Gastrocnemius medialis (tissue), 4 donors: Measurements from ENCODE around the gene FGF2. TPM values are rescaled to one million over a fixed set of nuclear protein-coding genes. Genes with fewer than 3 reads are reported as not detected.
A peak's percentile ranks its signal among the peaks of the same experiment; 100 is the strongest.

Experiments
- ATAC-seq, 2 donors: fragments of 150-250 bp; one replicate each; pipeline ENCODE4 v1.9.1; 2016
- DNase-seq, 2 donors: peaks; one replicate each; pipeline ENCODE4 v3.0.0-alpha.2; 2019
- H3K27ac ChIP-seq, 4 donors: fragments of 200-600 bp; sonication (generic); 1 replicate in 1 of 4; 2 replicates in 3 of 4; pipeline ENCODE4 v1.5.1; 2016 to 2018; ENCODE audit warnings: mild to moderate bottlenecking in 2 of 4, moderate library complexity in 1 of 4
- H3K27me3 ChIP-seq, 3 donors: fragments of 200-600 bp; sonication (generic) in 2 of 3; 1 replicate in 1 of 3; 2 replicates in 2 of 3; pipeline versions ENCODE4 v1.5.1 to v1.6.0; 2016 to 2019; ENCODE audit warnings: mild to moderate bottlenecking in 1 of 3, moderate library complexity in 1 of 3
- H3K36me3 ChIP-seq, 2 donors: fragments of 200-600 bp; sonication (generic) in 1 of 2; one replicate each; pipeline ENCODE4 v1.5.1; 2017 to 2018
- H3K4me1 ChIP-seq, 2 donors: fragments of 200-600 bp; sonication (generic) in 1 of 2; one replicate each; pipeline ENCODE4 v1.5.1; 2016 to 2017; ENCODE audit warnings: mild to moderate bottlenecking in 2 of 2
- H3K4me3 ChIP-seq, 4 donors: fragments of 200-600 bp; sonication (generic) in 3 of 4; 1 replicate in 1 of 4; 2 replicates in 3 of 4; pipeline ENCODE4 v1.5.1; 2016 to 2019; ENCODE audit warnings: mild to moderate bottlenecking in 2 of 4
- H3K9me3 ChIP-seq, 3 donors: fragments of 200-600 bp; sonication (generic) in 2 of 3; 1 replicate in 1 of 3; 2 replicates in 2 of 3; pipeline ENCODE4 v1.5.1; 2016 to 2019
- POLR2A ChIP-seq, 2 donors: fragments of 450-650 bp; IDR thresholded peaks; one replicate each; pipeline ENCODE4 v1.6.1; 2017; ENCODE audit warnings: antibody characterized with exemption in 2 of 2, mild to moderate bottlenecking in 2 of 2, moderate library complexity in 2 of 2
- in situ Hi-C, 4 donors: fragments of 200-750 bp; cut with MboI; loops; one replicate each; pipeline versions ENCODE4 v1.15.0 to v1.8.0; 2017; ENCODE audit warnings: low sequenced_read_pairs in 4 of 4
- intact Hi-C: fragments of 100-400 bp; cut with DNase I; formaldehyde crosslinking; loops from one replicate; pipeline ENCODE4 v1.15.1; 2023; ENCODE audit warnings: low total_unique reads
- total RNA-seq, 4 donors: library from RNA; depleted of rRNA; stranded (reverse); fragments of >200 nt; gene quantifications; one replicate each; pipeline versions ENCODE4 v1.1.0 to v1.2.3, GENCODE V29; 2016
- TF ChIP-seq, protein P1 (sequence below), 5 experiments: fragments of 450-650 bp in 3 of 5; fragments of 200-600 bp in 2 of 5; sonication (generic) in 2 of 5; IDR thresholded peaks in 4 of 5; conservative IDR thresholded peaks in 1 of 5; 1 replicate in 4 of 5; 2 replicates in 1 of 5; pipeline ENCODE4 v1.5.1; 2016 to 2019; ENCODE audit warnings: antibody characterized with exemption in 5 of 5, mild to moderate bottlenecking in 3 of 5, moderate library complexity in 3 of 5

The FGF2 gene
- total RNA-seq, 4 donors from 2014 or later, result 1.5 to 3.5 (median 1.9) TPM

DNA sequence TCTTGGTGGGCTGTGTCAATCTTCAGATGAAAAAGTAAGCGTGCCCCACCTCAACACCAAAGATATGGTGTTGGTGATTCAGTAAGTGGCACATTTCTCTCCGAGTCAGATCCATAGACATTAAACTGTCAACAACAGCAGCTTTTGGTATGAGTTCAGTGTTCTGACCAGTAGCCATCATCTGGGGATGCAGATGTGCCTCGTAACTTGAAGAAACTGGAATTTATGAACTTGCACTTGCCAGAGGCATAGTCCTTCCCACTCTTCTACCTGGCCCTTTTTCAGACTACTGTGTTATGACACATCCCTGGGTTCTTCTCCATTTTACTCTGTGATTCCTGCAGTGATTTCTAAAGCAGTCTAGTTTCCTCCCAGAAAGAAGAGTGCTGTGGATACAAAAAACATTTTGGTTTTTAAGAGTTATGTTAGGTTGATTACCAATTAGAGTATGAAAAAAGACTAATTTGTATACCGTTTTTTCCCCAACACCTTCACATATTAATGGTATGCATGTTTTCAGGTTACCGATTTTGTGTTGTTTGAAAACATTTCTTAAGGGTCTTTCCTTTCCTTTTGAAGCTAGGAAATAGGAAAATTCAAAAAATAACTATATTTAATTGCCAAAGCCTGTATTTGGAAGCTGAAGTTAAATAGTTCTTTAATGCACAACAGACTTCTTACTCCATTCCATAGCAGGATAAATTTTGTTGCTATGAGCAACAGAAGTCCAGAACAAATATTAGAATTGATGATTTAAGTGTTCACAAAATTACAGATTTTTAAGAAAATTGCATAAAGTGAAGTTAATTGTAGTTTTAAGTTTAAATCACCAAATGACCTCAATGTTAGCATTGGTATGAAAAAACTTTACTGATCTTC lies 56.5 kb downstream of the FGF2 start:
- no peaks in the 10 kb centered on the region for H3K9me3 ChIP-seq
- no peak overlapping the region for H3K27ac ChIP-seq
- H3K4me3 ChIP-seq, result no peak overlapping the region
- intact Hi-C loops, result no loop called here
- TF ChIP-seq POLR2A (IDR thresholded peaks at IDR 0.05), result no peak
- no peaks in the 10 kb centered on the region for H3K4me1 ChIP-seq
- no peak for DNase-seq
- no peak for ATAC-seq
- in situ Hi-C loops, result no loop called here
- H3K36me3 ChIP-seq, result no peaks in the 10 kb centered on the region
- no peaks in the 10 kb centered on the region for H3K27me3 ChIP-seq

DNA sequence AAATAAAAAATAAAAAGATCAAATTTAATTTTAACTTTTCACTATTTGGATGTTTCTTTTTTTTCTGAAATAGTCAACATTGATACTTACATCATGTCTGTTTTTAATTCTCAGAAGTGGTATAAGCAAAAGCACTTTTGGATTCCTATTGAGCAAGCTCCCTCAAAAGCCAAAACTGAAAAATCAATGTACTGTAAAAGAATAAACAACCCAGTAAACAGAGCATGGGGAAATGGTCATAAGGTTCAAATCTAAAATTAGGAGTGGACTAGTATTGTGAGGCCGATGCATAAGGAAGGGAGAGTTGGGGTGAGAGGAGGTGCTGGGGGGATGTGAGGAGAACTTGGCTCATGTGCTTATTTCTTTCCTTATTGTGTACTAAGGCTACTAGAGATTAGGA lies 57.9 kb downstream of the FGF2 start:
- ATAC-seq (no peak), DNase-seq (no peak)
- Histone ChIP-seq H3K4me3 (no peak overlapping the region), H3K27ac (no peak overlapping the region), H3K27me3 (no peaks in the 10 kb centered on the region), H3K36me3 (no peaks in the 10 kb centered on the region), H3K4me1 (no peaks in the 10 kb centered on the region), H3K9me3 (no peaks in the 10 kb centered on the region)
- in situ Hi-C loops (no loop called here), intact Hi-C loops (no loop called here)
- TF ChIP-seq, protein P1, sequence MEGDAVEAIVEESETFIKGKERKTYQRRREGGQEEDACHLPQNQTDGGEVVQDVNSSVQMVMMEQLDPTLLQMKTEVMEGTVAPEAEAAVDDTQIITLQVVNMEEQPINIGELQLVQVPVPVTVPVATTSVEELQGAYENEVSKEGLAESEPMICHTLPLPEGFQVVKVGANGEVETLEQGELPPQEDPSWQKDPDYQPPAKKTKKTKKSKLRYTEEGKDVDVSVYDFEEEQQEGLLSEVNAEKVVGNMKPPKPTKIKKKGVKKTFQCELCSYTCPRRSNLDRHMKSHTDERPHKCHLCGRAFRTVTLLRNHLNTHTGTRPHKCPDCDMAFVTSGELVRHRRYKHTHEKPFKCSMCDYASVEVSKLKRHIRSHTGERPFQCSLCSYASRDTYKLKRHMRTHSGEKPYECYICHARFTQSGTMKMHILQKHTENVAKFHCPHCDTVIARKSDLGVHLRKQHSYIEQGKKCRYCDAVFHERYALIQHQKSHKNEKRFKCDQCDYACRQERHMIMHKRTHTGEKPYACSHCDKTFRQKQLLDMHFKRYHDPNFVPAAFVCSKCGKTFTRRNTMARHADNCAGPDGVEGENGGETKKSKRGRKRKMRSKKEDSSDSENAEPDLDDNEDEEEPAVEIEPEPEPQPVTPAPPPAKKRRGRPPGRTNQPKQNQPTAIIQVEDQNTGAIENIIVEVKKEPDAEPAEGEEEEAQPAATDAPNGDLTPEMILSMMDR (IDR thresholded peaks at IDR 0.05 in 4 of 5, conservative IDR thresholded peaks at IDR 0.05 in 1 of 5), result no peak
- TF ChIP-seq POLR2A (IDR thresholded peaks at IDR 0.05), result no peak

DNA sequence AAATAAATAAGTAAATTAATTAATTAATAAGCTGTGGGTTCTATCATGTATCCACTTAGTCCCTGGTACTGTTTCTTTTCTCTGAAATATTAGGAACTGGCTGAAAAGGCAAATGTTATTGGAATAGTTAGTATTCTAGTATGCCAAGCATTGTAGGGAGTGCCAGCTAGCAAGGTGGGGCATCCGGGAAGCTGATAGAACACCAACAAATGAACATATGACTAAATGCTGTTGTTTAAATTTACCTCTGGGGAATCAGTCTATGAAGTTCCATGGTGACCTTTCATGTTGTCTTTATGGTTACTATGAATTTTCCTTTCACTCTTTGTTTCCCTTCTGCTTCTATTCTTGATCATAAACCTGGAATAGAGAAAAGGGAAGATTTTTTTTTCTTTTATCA lies 63.1 kb downstream of the FGF2 start:
- Histone ChIP-seq H3K27me3 (no peaks in the 10 kb centered on the region), H3K9me3 (no peaks in the 10 kb centered on the region), H3K27ac (peak overlapping the region in 1 of 4 donors; percentile 21), H3K4me3 (no peak overlapping the region), H3K36me3 (peaks cover 0 to 15% of the 10 kb centered on the region in 2 donors), H3K4me1 (no peaks in the 10 kb centered on the region)
- no peak for ATAC-seq
- in situ Hi-C loops, result no loop called here
- no peak for DNase-seq
- intact Hi-C loops, result no loop called here
- TF ChIP-seq, protein P1 (IDR thresholded peaks at IDR 0.05 in 4 of 5, conservative IDR thresholded peaks at IDR 0.05 in 1 of 5), result no peak
- no peak for TF ChIP-seq POLR2A (IDR thresholded peaks at IDR 0.05)

DNA sequence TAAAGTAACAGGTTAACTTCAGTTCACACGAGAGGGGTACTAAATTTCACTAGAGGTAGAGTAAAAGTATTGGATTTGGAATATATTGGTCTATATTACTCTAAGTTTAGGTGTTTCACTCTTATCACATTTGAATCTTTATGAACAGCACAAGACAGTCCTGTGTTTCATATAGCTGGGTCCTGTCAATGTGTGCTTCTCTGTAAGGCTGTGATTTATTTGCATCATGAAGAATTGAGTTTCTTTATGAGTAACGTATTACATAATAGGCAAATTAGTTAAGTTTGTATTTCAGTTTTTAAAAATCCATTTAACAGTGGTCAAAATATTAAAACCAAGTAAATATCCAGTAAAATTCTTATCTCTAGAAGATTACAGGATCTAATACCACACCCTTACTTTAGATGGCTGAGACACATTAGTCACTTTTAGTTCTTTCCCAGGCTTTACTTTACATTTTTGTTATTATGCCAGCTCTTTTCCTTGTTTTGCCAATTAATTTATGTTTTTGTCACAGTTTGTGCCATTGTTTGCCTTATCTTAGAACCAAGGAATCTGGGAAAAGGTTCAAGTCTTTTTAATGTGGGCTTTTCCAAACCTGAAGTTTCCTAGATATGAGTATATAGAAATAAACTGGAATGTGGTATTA lies 63.6 kb downstream of the FGF2 start:
- Histone ChIP-seq H3K27ac (peak overlapping the region in 1 of 4 donors; percentile 21), H3K4me1 (no peaks in the 10 kb centered on the region), H3K27me3 (no peaks in the 10 kb centered on the region), H3K36me3 (peaks cover 0 to 15% of the 10 kb centered on the region in 2 donors), H3K9me3 (no peaks in the 10 kb centered on the region), H3K4me3 (no peak overlapping the region)
- TF ChIP-seq, protein P1 (IDR thresholded peaks at IDR 0.05 in 4 of 5, conservative IDR thresholded peaks at IDR 0.05 in 1 of 5), result no peak
- no peak for TF ChIP-seq POLR2A (IDR thresholded peaks at IDR 0.05)
- in situ Hi-C loops, result no loop called here
- no peak for ATAC-seq
- intact Hi-C loops, result no loop called here
- no peak for DNase-seq

DNA sequence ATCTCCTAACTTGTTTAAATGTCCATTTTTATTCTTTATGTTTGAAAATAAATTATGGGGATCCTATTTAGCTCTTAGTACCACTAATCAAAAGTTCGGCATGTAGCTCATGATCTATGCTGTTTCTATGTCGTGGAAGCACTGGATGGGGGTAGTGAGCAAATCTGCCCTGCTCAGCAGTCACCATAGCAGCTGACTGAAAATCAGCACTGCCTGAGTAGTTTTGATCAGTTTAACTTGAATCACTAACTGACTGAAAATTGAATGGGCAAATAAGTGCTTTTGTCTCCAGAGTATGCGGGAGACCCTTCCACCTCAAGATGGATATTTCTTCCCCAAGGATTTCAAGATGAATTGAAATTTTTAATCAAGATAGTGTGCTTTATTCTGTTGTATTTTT lies 68.2 kb downstream of the FGF2 start:
- intact Hi-C loops (no loop called here), in situ Hi-C loops (no loop called here)
- no peaks in the 10 kb centered on the region for H3K9me3 ChIP-seq
- H3K4me3 ChIP-seq, result no peak overlapping the region
- no peak for DNase-seq
- ATAC-seq, result no peak
- TF ChIP-seq, protein P1 (IDR thresholded peaks at IDR 0.05 in 4 of 5, conservative IDR thresholded peaks at IDR 0.05 in 1 of 5), result no peak
- no peak for TF ChIP-seq POLR2A (IDR thresholded peaks at IDR 0.05)
- H3K27me3 ChIP-seq, result no peaks in the 10 kb centered on the region
- no peaks in the 10 kb centered on the region for H3K4me1 ChIP-seq
- H3K27ac ChIP-seq, result no peak overlapping the region
- peaks cover 0 to 15% of the 10 kb centered on the region in 2 donors for H3K36me3 ChIP-seq
